Activated CD4-positive, alpha-beta T cell treated with anti-CD3 and anti-CD28 coated beads for 4 hours (primary cell): ENCODE data around the gene ST8SIA2.

ENCODE experiments used
- DNase-seq, 2 donors: peaks; one replicate each; pipeline ENCODE4 v3.0.0-alpha.2; 2020

The ST8SIA2 gene

GRCh38 chr15:92499731-92500530 is 106.2 kb downstream of the ST8SIA2 start:
- DNase-seq = no peak

GRCh38 chr15:92502336-92502735 is 108.7 kb downstream of the ST8SIA2 start:
- no peak for DNase-seq

GRCh38 chr15:92502930-92503857 is 109.5 kb downstream of the ST8SIA2 start:
- DNase-seq = no peak

- no peak for DNase-seq
Observed at GRCh38 chr15:92503889-92504288, 110.2 kb downstream of the ST8SIA2 start.

- DNase-seq = no peak
Observed at GRCh38 chr15:92505611-92506010, 111.9 kb downstream of the ST8SIA2 start.

- DNase-seq = no peak
Observed at GRCh38 chr15:92506506-92506905, 112.8 kb downstream of the ST8SIA2 start.

- no peak for DNase-seq
Observed at GRCh38 chr15:92510163-92510882, 116.6 kb downstream of the ST8SIA2 start.
